Pancreas (tissue), 10 donors: ENCODE measurements around the gene CFAP119. TPM values are rescaled to one million over a fixed set of nuclear protein-coding genes. Genes with fewer than 3 reads are reported as not detected.

Source experiments
- ATAC-seq, 4 donors: fragments of 200-7000 bp; cut with Tn5 transposase; one replicate each; pipeline versions ENCODE4 v1.8.0 to v1.9.1; 2020; ENCODE audit warnings: mild to moderate bottlenecking in 4 of 4, moderate library complexity in 4 of 4
- DNase-seq, 6 donors: peaks; one replicate each; pipeline ENCODE4 v3.0.0-alpha.2; 2020
- FAIRE-seq: peaks from 2 replicates; lab custom pipeline; 2012; peaks lifted over from hg19 to GRCh38; lab: Jason Lieb, UNC
- H3K27ac ChIP-seq, 4 donors: fragments of 200-600 bp; sonication (generic); 1 replicate in 3 of 4; 2 replicates in 1 of 4; pipeline versions ENCODE4 v1.5.0 to v1.8.0; 2020
- H3K27me3 ChIP-seq, 4 donors: fragments of 200-600 bp; one replicate each; pipeline ENCODE4 v1.8.0; 2021
- H3K36me3 ChIP-seq, 3 donors: fragments of 200-600 bp; sonication (generic) in 1 of 3; one replicate each; pipeline versions ENCODE4 v1.5.0 to v1.8.0; 2020 to 2021
- H3K4me1 ChIP-seq, 3 donors: fragments of 200-600 bp; one replicate each; pipeline ENCODE4 v1.8.0; 2021
- H3K4me3 ChIP-seq, 4 donors: fragments of 200-600 bp; sonication (generic) in 2 of 4; one replicate each; pipeline versions ENCODE4 v1.5.0 to v1.8.0; 2020 to 2021
- H3K9me3 ChIP-seq, 4 donors: fragments of 200-600 bp; one replicate each; pipeline ENCODE4 v1.8.0; 2021
- CTCF ChIP-seq, 4 donors: fragments of 200-600 bp; sonication (generic) in 3 of 4; IDR thresholded peaks; one replicate each; pipeline versions ENCODE4 v1.5.0 to v1.8.0; 2021; ENCODE audit warnings: antibody characterized with exemption in 4 of 4
- WGBS, 2 donors: extraction: QIAGEN DNeasy Blood & Tissue Kit; methylation state at CpG; one replicate each; pipeline ENCODE4 v1.1.7; 2013; 5-methylcytosine and 5-hydroxymethylcytosine counted together
- intact Hi-C, 3 donors: fragments of 100-400 bp; cut with DNase I; formaldehyde crosslinking; loops; one replicate each; pipeline versions ENCODE4 v1.11.1 to v1.14.2; 2022
- polyA plus RNA-seq, 2 donors: library from polyadenylated mRNA; stranded (reverse); fragments of 200-250 nt; gene quantifications; one replicate each; pipeline ENCODE4 v1.2.3, GENCODE V29; 2013
- total RNA-seq, 6 donors: library from RNA; stranded (reverse); fragmentation: NEBNext Ultra II Directional in 4 of 6; extraction: Animal tissue kit (Norgen Biotek cat#: 25700) in 4 of 6; gene quantifications; one replicate each; pipeline versions ENCODE4 v1.2.1 to v1.2.4, GENCODE V29; 2021 to 2023
- donor health status: healthy with polysubstance abuse.
- donor health status: DM: no; HTN: no; CAD: no; lungs with moderate emphysema.
- donor health status: DM: no; HTN: no; CAD: no.
- donor health status: control.
- donor health status: control.
- donor health status: Bipolar disorder and iron deficiency.
- donor health status: DM: yes; HTN: yes; CAD: no.
- donor health status: DM: no; HTN: no; CAD: no.
- donor health status: DM: no; HTN: no; CAD: no.
- donor health status: DM: yes; HTN: yes; CAD: no.

The CFAP119 gene
- total and polyA plus RNA-seq, 8 donors: 1.7 to 32.1 (median 3.4) TPM

GRCh38 chr16:30720086-30720485 is 41.8 kb downstream of the CFAP119 start:
- H3K4me1 ChIP-seq: no peaks in the 10 kb centered on the region
- H3K27ac ChIP-seq: no peak overlapping the region
- no peaks in the 10 kb centered on the region for H3K27me3 ChIP-seq
- peaks cover 20 to 97% (median 62%) of the 10 kb centered on the region in 3 donors for H3K36me3 ChIP-seq
- WGBS, 2 donors: 88 to 91% methylated on average over 11 of the region's 11 CpGs
- intact Hi-C loops: no loop called here
- FAIRE-seq (no peak), DNase-seq (peak in 2 of 6 donors; percentile 29), ATAC-seq (no peak)
- H3K9me3 ChIP-seq: no peaks in the 10 kb centered on the region
- TF ChIP-seq CTCF (IDR thresholded peaks at IDR 0.05): no peak
- H3K4me3 ChIP-seq: no peak overlapping the region

- FAIRE-seq (no peak), ATAC-seq (peak in 2 of 4 donors; percentile 35 to 51), DNase-seq (peak in 1 of 6 donors; percentile 11)
- Histone ChIP-seq H3K4me1 (no peaks in the 10 kb centered on the region), H3K27ac (peak overlapping the region in 1 of 4 donors; percentile 36), H3K27me3 (no peaks in the 10 kb centered on the region), H3K4me3 (no peak overlapping the region), H3K9me3 (no peaks in the 10 kb centered on the region), H3K36me3 (peaks cover 24 to 95% (median 50%) of the 10 kb centered on the region in 3 donors)
- WGBS, 2 donors: 86 to 89% methylated on average over 17 of the region's 17 CpGs
- intact Hi-C loops: no loop called here
- no peak for TF ChIP-seq CTCF (IDR thresholded peaks at IDR 0.05)
These were observed 46.0 kb downstream of the CFAP119 start for GRCh38 chr16:30715750-30716445.

- intact Hi-C loops: no loop called here
- H3K27me3 ChIP-seq: no peaks in the 10 kb centered on the region
- no peaks in the 10 kb centered on the region for H3K9me3 ChIP-seq
- no peaks in the 10 kb centered on the region for H3K4me1 ChIP-seq
- H3K36me3 ChIP-seq: peaks cover 29 to 97% (median 72%) of the 10 kb centered on the region in 3 donors
- ATAC-seq (no peak), FAIRE-seq (no peak), DNase-seq (no peak)
- H3K27ac ChIP-seq: no peak overlapping the region
- no peak for TF ChIP-seq CTCF (IDR thresholded peaks at IDR 0.05)
- WGBS, 2 donors: 95 to 100% methylated on average over 1 of the region's 1 CpG
- H3K4me3 ChIP-seq: no peak overlapping the region
These were observed 50.1 kb downstream of the CFAP119 start for GRCh38 chr16:30711712-30712111.

- Histone ChIP-seq H3K27me3 (no peaks in the 10 kb centered on the region), H3K4me1 (no peaks in the 10 kb centered on the region), H3K36me3 (peaks cover 29 to 97% (median 72%) of the 10 kb centered on the region in 3 donors), H3K4me3 (no peak overlapping the region), H3K9me3 (no peaks in the 10 kb centered on the region), H3K27ac (no peak overlapping the region)
- DNase-seq (no peak), FAIRE-seq (no peak), ATAC-seq (no peak)
- TF ChIP-seq CTCF (IDR thresholded peaks at IDR 0.05): no peak
- intact Hi-C loops: no loop called here
- 98% methylated on average over 4 of the region's 4 CpGs for WGBS, 2 donors
These were observed 50.9 kb downstream of the CFAP119 start for GRCh38 chr16:30710971-30711370.

Other genes starting within 250 kb of the CFAP119 start
- 10 to 100 TPM; 11.7 to 21.3 (median 13.5) TPM for gene ZNF768, start 235.5 kb downstream of the CFAP119 start, total RNA-seq
- gene ZNF768, start 235.5 kb downstream of the CFAP119 start, polyA plus RNA-seq: 10 to 100 TPM; 26.7 to 31.4 TPM
- gene ZNF747, start 227.2 kb downstream of the CFAP119 start, total RNA-seq: 1 to 10 TPM; 2.7 to 6.0 (median 4.5) TPM
- gene ZNF747, start 227.2 kb downstream of the CFAP119 start, polyA plus RNA-seq: 1 to 10 TPM; 5.5 to 6.9 TPM
- 1 to 10 TPM; 3.1 to 5.6 (median 4.0) TPM for gene ZNF764, start 203.7 kb downstream of the CFAP119 start, total RNA-seq
- 1 to 10 TPM; 4.8 to 5.4 TPM for gene ZNF764, start 203.7 kb downstream of the CFAP119 start, polyA plus RNA-seq
- 10 to 100 TPM in 2 of 6 donors, 1 to 10 TPM in 4; 7.6 to 11.3 (median 9.6) TPM for gene ZNF688, start 190.3 kb downstream of the CFAP119 start, total RNA-seq
- gene ZNF688, start 190.3 kb downstream of the CFAP119 start, polyA plus RNA-seq: 10 to 100 TPM; 24.3 to 26.4 TPM
- 10 to 100 TPM in 1 of 6 donors, 1 to 10 TPM in 5; 7.1 to 12.1 (median 8.1) TPM for gene ZNF785, start 176.4 kb downstream of the CFAP119 start, total RNA-seq
- 1 to 10 TPM; 6.3 to 8.4 TPM for gene ZNF785, start 176.4 kb downstream of the CFAP119 start, polyA plus RNA-seq
- gene ZNF689, start 151.7 kb downstream of the CFAP119 start, total RNA-seq: 1 to 10 TPM; 4.2 to 6.1 (median 5.4) TPM
- 1 to 10 TPM; 2.9 to 4.4 TPM for gene ZNF689, start 151.7 kb downstream of the CFAP119 start, polyA plus RNA-seq
- gene PRR14, start 111.1 kb downstream of the CFAP119 start, total RNA-seq: 10 to 100 TPM; 23.5 to 44.8 (median 26.8) TPM
- 100 to 1,000 TPM; 120 to 164 TPM for gene PRR14, start 111.1 kb downstream of the CFAP119 start, polyA plus RNA-seq
- gene FBRS, start 103.6 kb downstream of the CFAP119 start, total RNA-seq: 10 to 100 TPM; 16.1 to 40.4 (median 21.9) TPM
- gene FBRS, start 103.6 kb downstream of the CFAP119 start, polyA plus RNA-seq: 10 to 100 TPM; 47.0 to 60.0 TPM
- 10 to 100 TPM; 21.3 to 39.6 (median 27.4) TPM for gene SRCAP, start 62.9 kb downstream of the CFAP119 start, total RNA-seq
- gene SRCAP, start 62.9 kb downstream of the CFAP119 start, polyA plus RNA-seq: 10 to 100 TPM in 1 of 2 donors, 1 to 10 TPM in 1; 7.5 to 34.0 TPM
- gene PHKG2, start 13.6 kb downstream of the CFAP119 start, total RNA-seq: 10 to 100 TPM in 3 of 6 donors, 1 to 10 TPM in 3; 7.9 to 15.7 (median 9.5) TPM
- 10 to 100 TPM; 42.1 to 42.3 TPM for gene PHKG2, start 13.6 kb downstream of the CFAP119 start, polyA plus RNA-seq
- gene RNF40, start 260 bp upstream of the CFAP119 start, total RNA-seq: 10 to 100 TPM; 37.7 to 66.6 (median 40.6) TPM
- 10 to 100 TPM; 65.3 to 68.4 TPM for gene RNF40, start 260 bp upstream of the CFAP119 start, polyA plus RNA-seq
- gene ZNF629, start 25.1 kb upstream of the CFAP119 start, total RNA-seq: 1 to 10 TPM; 4.5 to 8.6 (median 6.2) TPM
- 1 to 10 TPM; 5.8 to 6.3 TPM for gene ZNF629, start 25.1 kb upstream of the CFAP119 start, polyA plus RNA-seq
- gene BCL7C, start 132.0 kb upstream of the CFAP119 start, total RNA-seq: 10 to 100 TPM in 4 of 6 donors, 1 to 10 TPM in 2; 9.2 to 14.1 (median 10.7) TPM
- gene BCL7C, start 132.0 kb upstream of the CFAP119 start, polyA plus RNA-seq: 10 to 100 TPM; 22.3 to 29.3 TPM
- 1 to 10 TPM; 1.6 to 3.2 (median 1.9) TPM for gene CTF1, start 134.6 kb upstream of the CFAP119 start, total RNA-seq
- gene CTF1, start 134.6 kb upstream of the CFAP119 start, polyA plus RNA-seq: 1 to 10 TPM; 2.5 to 2.9 TPM
- gene FBXL19, start 161.5 kb upstream of the CFAP119 start, total RNA-seq: 10 to 100 TPM in 1 of 6 donors, 1 to 10 TPM in 5; 3.8 to 13.5 (median 4.6) TPM
- 10 to 100 TPM; 10.1 to 26.8 TPM for gene FBXL19, start 161.5 kb upstream of the CFAP119 start, polyA plus RNA-seq
- 10 to 100 TPM in 4 of 6 donors, 1 to 10 TPM in 2; 8.6 to 12.5 (median 11.4) TPM for gene ORAI3, start 187.0 kb upstream of the CFAP119 start, total RNA-seq
- 10 to 100 TPM in 1 of 2 donors, 1 to 10 TPM in 1; 9.5 to 10.3 TPM for gene ORAI3, start 187.0 kb upstream of the CFAP119 start, polyA plus RNA-seq
- 10 to 100 TPM in 1 of 6 donors, 1 to 10 TPM in 5; 6.5 to 10.6 (median 8.3) TPM for gene SETD1A, start 195.7 kb upstream of the CFAP119 start, total RNA-seq
- gene SETD1A, start 195.7 kb upstream of the CFAP119 start, polyA plus RNA-seq: 10 to 100 TPM; 12.8 to 17.9 TPM
- 10 to 100 TPM; 14.2 to 32.1 (median 17.3) TPM for gene HSD3B7, start 223.1 kb upstream of the CFAP119 start, total RNA-seq
- 10 to 100 TPM; 16.6 to 28.4 TPM for gene HSD3B7, start 223.1 kb upstream of the CFAP119 start, polyA plus RNA-seq
- 1 to 10 TPM in 1 of 6 donors, under 1 TPM in 5; 0.16 to 1.4 (median 0.56) TPM for gene STX1B, start 248.6 kb upstream of the CFAP119 start, total RNA-seq
- 1 to 10 TPM in 1 of 2 donors, under 1 TPM in 1; 0.82 to 2.4 TPM for gene STX1B, start 248.6 kb upstream of the CFAP119 start, polyA plus RNA-seq